Measurements from ENCODE around the gene MAST2. TPM values are rescaled to one million over a fixed set of nuclear protein-coding genes. Genes with fewer than 3 reads are reported as not detected.

Gene MAST2
- total and polyA plus RNA-seq, 9 of the 15 experiments (the other 6 are each of a cell fraction or from before 2014, with no cell fraction given): 0.73 to 32.0 (median 17.8) TPM

DNA sequence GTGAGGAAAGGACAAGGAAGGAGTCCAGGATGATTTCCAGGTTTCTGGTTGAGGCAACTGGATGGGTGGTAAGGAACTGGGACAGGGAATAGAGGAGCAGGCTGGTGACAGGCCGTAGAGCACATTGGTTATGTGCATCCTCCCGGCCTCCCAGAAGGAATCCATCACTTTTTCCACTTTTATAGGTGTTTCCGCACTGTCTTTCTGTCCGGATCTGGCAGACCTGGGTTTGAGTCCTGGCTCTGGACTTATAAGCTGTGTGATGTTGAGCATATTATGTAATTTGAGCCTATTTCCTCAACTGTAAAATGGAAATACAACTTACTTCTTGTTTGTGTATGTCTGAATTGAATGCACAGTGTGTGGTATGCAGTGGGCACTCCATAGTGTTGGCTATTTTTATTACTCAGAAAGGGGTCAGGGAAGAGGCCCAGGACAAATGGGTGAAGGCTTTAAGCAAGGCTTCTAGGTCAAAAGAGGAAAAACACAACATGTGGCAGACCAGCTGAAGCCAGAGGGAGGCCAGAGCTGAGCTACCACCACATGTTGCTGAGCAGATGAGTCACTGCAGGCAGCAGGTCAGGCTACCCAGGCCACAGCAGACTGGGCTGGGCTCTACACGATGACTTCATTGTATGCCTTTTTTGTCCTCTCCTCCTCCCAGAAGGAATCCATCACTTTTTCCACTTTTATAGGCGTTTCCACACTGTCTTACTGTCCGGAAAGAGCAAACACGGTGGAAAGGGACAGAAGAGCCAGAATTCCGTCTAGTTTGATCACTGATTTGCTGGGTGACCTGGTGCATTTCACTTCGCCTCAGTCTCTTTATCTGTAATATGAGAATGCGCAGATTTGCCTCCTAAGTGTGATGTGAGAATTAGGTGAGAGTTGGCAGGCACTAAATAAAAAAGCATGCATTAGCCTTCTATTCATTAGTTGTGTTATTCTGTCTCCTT, 791 bp upstream of the MAST2 start (continued):
- TF ChIP-seq, protein P1, sequence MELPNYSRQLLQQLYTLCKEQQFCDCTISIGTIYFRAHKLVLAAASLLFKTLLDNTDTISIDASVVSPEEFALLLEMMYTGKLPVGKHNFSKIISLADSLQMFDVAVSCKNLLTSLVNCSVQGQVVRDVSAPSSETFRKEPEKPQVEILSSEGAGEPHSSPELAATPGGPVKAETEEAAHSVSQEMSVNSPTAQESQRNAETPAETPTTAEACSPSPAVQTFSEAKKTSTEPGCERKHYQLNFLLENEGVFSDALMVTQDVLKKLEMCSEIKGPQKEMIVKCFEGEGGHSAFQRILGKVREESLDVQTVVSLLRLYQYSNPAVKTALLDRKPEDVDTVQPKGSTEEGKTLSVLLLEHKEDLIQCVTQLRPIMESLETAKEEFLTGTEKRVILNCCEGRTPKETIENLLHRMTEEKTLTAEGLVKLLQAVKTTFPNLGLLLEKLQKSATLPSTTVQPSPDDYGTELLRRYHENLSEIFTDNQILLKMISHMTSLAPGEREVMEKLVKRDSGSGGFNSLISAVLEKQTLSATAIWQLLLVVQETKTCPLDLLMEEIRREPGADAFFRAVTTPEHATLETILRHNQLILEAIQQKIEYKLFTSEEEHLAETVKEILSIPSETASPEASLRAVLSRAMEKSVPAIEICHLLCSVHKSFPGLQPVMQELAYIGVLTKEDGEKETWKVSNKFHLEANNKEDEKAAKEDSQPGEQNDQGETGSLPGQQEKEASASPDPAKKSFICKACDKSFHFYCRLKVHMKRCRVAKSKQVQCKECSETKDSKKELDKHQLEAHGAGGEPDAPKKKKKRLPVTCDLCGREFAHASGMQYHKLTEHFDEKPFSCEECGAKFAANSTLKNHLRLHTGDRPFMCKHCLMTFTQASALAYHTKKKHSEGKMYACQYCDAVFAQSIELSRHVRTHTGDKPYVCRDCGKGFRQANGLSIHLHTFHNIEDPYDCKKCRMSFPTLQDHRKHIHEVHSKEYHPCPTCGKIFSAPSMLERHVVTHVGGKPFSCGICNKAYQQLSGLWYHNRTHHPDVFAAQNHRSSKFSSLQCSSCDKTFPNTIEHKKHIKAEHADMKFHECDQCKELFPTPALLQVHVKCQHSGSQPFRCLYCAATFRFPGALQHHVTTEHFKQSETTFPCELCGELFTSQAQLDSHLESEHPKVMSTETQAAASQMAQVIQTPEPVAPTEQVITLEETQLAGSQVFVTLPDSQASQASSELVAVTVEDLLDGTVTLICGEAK (IDR thresholded peaks at IDR 0.05): peak; percentile 64
- TF ChIP-seq, protein P1 (CRISPR knock-in tag; IDR thresholded peaks at IDR 0.05): no peak
- TF ChIP-seq PML (IDR thresholded peaks at IDR 0.05; ENCODE audit: low read length) (peak; percentile 16; the same call in 1 of the 2 replicates), SMARCE1 (IDR thresholded peaks at IDR 0.05) (peak; percentile 83), NFE2 (IDR thresholded peaks at IDR 0.05; ENCODE audit: low read depth) (peak; percentile 57), ZNF175 (CRISPR knock-in tag; IDR thresholded peaks at IDR 0.05; ENCODE audit: low read depth) (peak; percentile 47), ZNF12 (CRISPR knock-in tag; IDR thresholded peaks at IDR 0.05) (0 out of 2 replicates have a peak, but pooled peaks have one; percentile 30), NKRF (IDR thresholded peaks at IDR 0.05; ENCODE audit: borderline replicate concordance) (0 out of 2 replicates have a peak, but pooled peaks have one; percentile 36), JUND (IDR thresholded peaks at IDR 0.05; ENCODE audit: borderline replicate concordance, low read depth, low read length) (peak; percentile 98), JUND (tag; IDR thresholded peaks at IDR 0.05; ENCODE audit: borderline replicate concordance, low read depth, low read length) (peak; percentile 97), ZNF583 (CRISPR knock-in tag; IDR thresholded peaks at IDR 0.05) (no peak), PTBP1 (IDR thresholded peaks at IDR 0.05; ENCODE audit: low read depth, low read length) (no peak)
- TF ChIP-seq, protein P2, sequence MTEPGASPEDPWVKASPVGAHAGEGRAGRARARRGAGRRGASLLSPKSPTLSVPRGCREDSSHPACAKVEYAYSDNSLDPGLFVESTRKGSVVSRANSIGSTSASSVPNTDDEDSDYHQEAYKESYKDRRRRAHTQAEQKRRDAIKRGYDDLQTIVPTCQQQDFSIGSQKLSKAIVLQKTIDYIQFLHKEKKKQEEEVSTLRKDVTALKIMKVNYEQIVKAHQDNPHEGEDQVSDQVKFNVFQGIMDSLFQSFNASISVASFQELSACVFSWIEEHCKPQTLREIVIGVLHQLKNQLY (CRISPR knock-in tag; conservative IDR thresholded peaks at IDR 0.05): 0 out of 4 replicates have a peak, but pooled peaks of 1 of the 2 experiments have one; percentile 22
- TF ChIP-seq, protein P3, sequence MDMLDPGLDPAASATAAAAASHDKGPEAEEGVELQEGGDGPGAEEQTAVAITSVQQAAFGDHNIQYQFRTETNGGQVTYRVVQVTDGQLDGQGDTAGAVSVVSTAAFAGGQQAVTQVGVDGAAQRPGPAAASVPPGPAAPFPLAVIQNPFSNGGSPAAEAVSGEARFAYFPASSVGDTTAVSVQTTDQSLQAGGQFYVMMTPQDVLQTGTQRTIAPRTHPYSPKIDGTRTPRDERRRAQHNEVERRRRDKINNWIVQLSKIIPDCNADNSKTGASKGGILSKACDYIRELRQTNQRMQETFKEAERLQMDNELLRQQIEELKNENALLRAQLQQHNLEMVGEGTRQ (CRISPR knock-in tag; IDR thresholded peaks at IDR 0.05): no peak
